ENCODE data around the gene CDK5RAP1.

CDK5RAP1 gene

GRCh38 chr20:33388268-33388667, 13.1 kb downstream of the CDK5RAP1 start:
- no peak overlapping the region for H3K27ac ChIP-seq
- TF ChIP-seq CTCF (conservative IDR thresholded peaks at IDR 0.05): no peak

GRCh38 chr20:33387177-33387576, 14.1 kb downstream of the CDK5RAP1 start:
- TF ChIP-seq CTCF (conservative IDR thresholded peaks at IDR 0.05): no peak
- no peak overlapping the region for H3K27ac ChIP-seq

- no peak overlapping the region for H3K27ac ChIP-seq
- TF ChIP-seq CTCF (conservative IDR thresholded peaks at IDR 0.05): no peak
Measured at GRCh38 chr20:33386673-33387072, 14.6 kb downstream of the CDK5RAP1 start.

DNA sequence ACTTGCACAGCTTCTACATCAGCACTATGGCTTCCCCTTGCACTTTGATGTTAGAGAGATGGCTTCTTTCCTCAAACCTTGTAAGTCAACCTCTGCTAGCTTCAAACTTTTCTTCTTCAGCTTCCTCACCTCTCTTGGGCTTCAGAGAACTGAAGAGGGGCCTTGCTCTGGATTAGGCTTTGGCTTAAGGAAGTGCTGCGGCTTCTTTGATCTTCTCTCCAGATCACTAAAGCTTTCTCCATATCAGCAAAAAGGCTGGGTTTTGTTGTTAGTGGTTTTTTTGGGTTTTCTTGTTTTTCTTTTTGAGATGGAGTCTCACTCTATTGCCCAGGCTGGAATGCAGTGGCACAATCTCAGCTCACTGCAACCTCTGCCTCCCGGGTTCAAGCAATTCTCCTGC, 24.0 kb downstream of the CDK5RAP1 start:
- no peak for TF ChIP-seq CTCF (conservative IDR thresholded peaks at IDR 0.05)
- no peak overlapping the region for H3K27ac ChIP-seq

GRCh38 chr20:33373735-33374605, 27.3 kb downstream of the CDK5RAP1 start:
- TF ChIP-seq CTCF (conservative IDR thresholded peaks at IDR 0.05): no peak
- peak overlapping the region; percentile 86 for H3K27ac ChIP-seq

DNA sequence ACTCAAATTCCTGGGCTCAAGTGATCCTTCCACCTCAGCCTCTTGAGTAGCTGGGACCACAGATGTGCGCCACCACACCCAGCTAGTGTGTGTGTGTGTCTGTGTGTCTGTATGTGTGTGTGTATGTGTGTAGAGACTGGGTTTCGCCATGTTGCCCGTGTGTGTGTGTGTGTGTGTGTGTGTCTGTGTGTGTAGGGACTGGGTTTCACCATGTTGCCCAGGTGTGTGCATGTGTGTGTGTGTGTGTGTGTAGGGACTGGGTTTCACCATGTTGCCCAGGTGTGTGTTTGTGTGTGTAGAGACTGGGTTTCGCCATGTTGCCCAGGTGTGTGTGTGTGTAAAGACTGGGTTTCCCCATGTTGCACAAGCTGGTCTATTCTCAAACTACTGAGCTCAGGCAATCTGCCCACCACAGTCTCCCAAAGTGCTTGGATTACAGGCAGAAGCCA, 28.3 kb downstream of the CDK5RAP1 start:
- no peak for TF ChIP-seq CTCF (conservative IDR thresholded peaks at IDR 0.05)
- peak overlapping the region; percentile 86 for H3K27ac ChIP-seq

DNA sequence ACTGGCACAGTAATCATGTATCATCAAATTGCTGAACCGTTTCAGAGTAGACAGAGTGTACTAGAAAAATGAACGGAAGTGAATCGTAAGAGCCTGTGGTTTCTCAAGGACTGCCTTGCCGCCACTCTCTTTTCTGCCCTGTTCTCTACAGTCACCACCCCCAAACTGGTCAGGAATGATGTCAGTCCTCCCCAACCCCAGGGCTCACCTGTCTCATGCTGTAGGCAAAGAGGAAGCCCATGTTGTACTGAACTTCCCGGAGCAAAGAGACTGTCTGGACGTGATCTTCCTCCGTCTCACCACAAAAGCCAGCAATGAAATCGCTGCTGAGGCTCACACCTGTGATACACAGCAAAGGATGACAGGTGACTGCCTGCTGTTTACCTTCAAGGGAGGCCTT, 31.0 kb downstream of the CDK5RAP1 start:
- TF ChIP-seq CTCF (conservative IDR thresholded peaks at IDR 0.05): no peak
- peak overlapping the region; percentile 14; the same call in 1 of the 2 replicates for H3K27ac ChIP-seq

Measured in VCaP (cell line).